Esophagus muscularis mucosa (tissue), 4 donors: Measurements from ENCODE around the gene RUVBL1.

Source experiments
- EP300 ChIP-seq: sonication (generic); formaldehyde crosslinking; IDR thresholded peaks from one replicate; pipeline ENCODE4 v1.6.1; 2017; ENCODE audit warnings: antibody characterized with exemption
- POLR2A ChIP-seq: fragments of 450-650 bp; IDR thresholded peaks from one replicate; pipeline ENCODE4 v1.6.1; 2017; ENCODE audit warnings: antibody characterized with exemption, moderate library complexity, mild to moderate bottlenecking, low read depth
- POLR2AphosphoS5 ChIP-seq, 2 donors: sonication (generic); formaldehyde crosslinking; IDR thresholded peaks; one replicate each; pipeline ENCODE4 v1.6.1; 2017; ENCODE audit warnings: antibody characterized with exemption in 2 of 2
- TF ChIP-seq, protein P1 (sequence below), 3 experiments: fragments of 200-600 bp in 2 of 3; fragments of 450-650 bp in 1 of 3; sonication (generic) in 2 of 3; IDR thresholded peaks; one replicate each; pipeline ENCODE4 v1.5.1; 2017 to 2019; ENCODE audit warnings: antibody characterized with exemption in 3 of 3, mild to moderate bottlenecking in 2 of 3, moderate library complexity in 1 of 3

DNA sequence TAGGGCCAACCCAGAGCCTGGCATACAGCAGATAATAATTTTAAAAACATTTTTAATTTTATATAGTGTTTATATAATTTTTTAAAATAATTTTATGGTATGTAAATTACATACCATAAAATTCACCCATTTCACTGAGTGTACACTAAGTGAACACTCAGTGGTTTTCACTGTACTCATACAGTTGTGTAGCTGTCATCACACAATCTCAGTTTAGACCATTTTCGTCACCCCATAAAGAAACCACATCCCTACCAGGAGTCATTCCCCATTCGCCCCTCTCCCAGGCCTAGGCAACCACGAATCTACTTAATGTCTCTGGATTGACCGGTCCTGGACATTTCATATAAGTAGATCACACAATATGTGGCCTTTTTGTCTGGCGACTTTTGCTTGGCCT is 39.8 kb upstream of the RUVBL1 start:
- TF ChIP-seq, protein P1, sequence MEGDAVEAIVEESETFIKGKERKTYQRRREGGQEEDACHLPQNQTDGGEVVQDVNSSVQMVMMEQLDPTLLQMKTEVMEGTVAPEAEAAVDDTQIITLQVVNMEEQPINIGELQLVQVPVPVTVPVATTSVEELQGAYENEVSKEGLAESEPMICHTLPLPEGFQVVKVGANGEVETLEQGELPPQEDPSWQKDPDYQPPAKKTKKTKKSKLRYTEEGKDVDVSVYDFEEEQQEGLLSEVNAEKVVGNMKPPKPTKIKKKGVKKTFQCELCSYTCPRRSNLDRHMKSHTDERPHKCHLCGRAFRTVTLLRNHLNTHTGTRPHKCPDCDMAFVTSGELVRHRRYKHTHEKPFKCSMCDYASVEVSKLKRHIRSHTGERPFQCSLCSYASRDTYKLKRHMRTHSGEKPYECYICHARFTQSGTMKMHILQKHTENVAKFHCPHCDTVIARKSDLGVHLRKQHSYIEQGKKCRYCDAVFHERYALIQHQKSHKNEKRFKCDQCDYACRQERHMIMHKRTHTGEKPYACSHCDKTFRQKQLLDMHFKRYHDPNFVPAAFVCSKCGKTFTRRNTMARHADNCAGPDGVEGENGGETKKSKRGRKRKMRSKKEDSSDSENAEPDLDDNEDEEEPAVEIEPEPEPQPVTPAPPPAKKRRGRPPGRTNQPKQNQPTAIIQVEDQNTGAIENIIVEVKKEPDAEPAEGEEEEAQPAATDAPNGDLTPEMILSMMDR (IDR thresholded peaks at IDR 0.05), result no peak
- TF ChIP-seq EP300 (no peak), POLR2AphosphoS5 (IDR thresholded peaks at IDR 0.05) (no peak), POLR2A (no peak)
